ENCODE results near the gene ACOX3.
"Not testable (repeated sequence)": the region's sequence is repeated elsewhere in the genome, so short reads cannot be mapped to it uniquely, and the experiment has no call there.

ACOX3 gene

DNA sequence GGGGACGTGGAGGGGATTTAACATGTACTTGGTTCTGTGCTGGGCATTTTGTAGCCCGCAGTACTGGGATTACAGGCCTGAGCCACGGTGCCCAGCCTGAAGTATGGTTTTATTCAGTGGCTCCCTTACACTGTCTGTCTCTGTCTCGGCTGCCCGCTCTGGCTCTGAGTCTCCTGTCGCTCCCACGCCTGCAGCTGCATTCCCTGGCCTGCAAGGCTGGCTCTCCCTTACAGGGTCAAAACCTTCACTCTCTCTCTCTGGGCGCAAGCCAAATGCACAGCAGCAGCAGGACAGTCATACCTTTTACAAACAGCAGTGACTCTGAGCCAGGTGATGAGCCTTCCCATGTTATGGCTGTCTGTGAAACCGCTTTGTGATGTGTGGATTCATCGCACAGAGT lies 98.8 kb downstream of the ACOX3 start:
- H3K4me3 ChIP-seq (ENCODE audit: low read depth, low read length), result no peak overlapping the region
- TF ChIP-seq, protein P1, sequence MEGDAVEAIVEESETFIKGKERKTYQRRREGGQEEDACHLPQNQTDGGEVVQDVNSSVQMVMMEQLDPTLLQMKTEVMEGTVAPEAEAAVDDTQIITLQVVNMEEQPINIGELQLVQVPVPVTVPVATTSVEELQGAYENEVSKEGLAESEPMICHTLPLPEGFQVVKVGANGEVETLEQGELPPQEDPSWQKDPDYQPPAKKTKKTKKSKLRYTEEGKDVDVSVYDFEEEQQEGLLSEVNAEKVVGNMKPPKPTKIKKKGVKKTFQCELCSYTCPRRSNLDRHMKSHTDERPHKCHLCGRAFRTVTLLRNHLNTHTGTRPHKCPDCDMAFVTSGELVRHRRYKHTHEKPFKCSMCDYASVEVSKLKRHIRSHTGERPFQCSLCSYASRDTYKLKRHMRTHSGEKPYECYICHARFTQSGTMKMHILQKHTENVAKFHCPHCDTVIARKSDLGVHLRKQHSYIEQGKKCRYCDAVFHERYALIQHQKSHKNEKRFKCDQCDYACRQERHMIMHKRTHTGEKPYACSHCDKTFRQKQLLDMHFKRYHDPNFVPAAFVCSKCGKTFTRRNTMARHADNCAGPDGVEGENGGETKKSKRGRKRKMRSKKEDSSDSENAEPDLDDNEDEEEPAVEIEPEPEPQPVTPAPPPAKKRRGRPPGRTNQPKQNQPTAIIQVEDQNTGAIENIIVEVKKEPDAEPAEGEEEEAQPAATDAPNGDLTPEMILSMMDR (IDR thresholded peaks at IDR 0.05; ENCODE audit: low read depth, low read length), result no peak

- H3K4me3 ChIP-seq (ENCODE audit: low read depth, low read length), result not testable (repeated sequence)
Observed at GRCh38 chr4:8341281-8341680, 99.2 kb downstream of the ACOX3 start.

DNA sequence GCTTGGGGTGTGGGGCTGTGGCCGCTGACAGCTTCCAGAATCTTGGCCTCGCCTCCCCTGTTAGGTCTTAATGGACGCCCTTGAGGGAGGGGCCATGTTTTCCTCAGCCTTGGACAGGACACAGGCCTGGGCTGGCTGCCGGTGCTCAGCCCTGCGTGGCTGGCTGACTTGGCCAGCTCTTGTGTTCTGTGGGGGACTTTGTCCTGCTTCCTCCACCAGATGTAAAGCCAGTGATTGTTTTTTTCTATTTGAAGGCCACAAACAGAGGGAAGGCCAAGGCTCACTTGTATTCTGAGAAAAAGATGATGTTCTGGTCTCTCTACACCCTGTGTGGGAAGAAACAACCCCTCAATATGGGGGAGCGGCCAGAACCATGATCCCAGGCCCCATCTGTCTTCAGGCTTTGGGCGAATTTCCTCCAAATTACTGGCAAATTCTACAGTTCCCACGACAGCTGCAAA lies 99.7 kb downstream of the ACOX3 start:
- no peak overlapping the region for H3K4me3 ChIP-seq (ENCODE audit: low read depth, low read length)

DNA sequence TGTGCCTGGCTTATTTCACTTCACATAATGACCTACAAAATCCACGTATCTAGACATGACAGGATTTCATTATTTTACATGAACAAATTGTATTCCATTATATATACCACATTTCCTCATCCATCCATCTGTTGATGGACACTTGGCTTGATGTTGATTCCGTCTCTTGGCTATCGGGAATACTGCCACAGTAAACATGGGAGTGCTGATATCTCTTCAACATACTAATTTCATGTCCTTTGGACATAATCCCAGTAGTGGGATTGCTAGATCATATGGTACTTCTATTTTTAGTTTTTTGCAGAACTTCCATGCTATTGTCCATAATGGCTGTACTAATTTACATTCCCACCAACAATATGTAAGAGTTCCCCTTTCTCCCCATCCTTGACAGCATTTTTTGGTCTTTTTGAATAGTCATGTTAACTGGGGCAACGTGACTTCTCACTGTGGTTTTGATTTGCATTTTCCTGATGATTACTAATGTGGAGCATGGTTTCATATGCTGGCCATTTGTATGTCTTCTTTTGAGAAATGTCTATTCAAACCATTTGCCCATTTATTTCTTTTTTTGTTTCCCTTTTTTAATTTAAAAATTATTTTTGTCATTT lies 102.1 kb downstream of the ACOX3 start:
- TF ChIP-seq, protein P1 (IDR thresholded peaks at IDR 0.05; ENCODE audit: low read depth, low read length), result no peak
- H3K4me3 ChIP-seq (ENCODE audit: low read depth, low read length), result no peak overlapping the region

More for the DNA sequence above, 99.7 kb downstream of the ACOX3 start:
- TF ChIP-seq, protein P1 (IDR thresholded peaks at IDR 0.05; ENCODE audit: low read depth, low read length), result no peak

GRCh38 chr4:8336412-8337075 lies 104.0 kb downstream of the ACOX3 start:
- TF ChIP-seq, protein P1 (IDR thresholded peaks at IDR 0.05; ENCODE audit: low read depth, low read length), result no peak
- H3K4me3 ChIP-seq (ENCODE audit: low read depth, low read length), result no peak overlapping the region

DNA sequence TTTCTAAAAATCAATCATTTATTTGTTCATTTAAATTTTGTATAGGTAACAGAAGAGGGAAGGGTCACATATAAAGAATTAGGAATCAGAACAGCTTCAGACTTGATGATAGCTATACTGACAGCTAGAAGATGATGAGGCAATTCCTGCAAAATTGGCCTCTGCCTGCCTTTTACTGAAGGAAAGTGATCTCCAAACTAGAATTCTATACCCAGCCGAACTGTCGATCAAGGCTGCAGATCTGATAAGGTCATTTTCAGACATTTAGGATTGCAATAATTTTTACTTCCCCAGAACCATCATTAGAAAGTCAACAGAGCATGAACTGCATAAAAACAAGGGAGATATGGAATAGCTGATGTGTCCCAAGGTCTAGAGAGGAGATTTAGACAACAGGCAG lies 104.7 kb downstream of the ACOX3 start:
- TF ChIP-seq, protein P1 (IDR thresholded peaks at IDR 0.05; ENCODE audit: low read depth, low read length), result no peak
- no peak overlapping the region for H3K4me3 ChIP-seq (ENCODE audit: low read depth, low read length)

- TF ChIP-seq, protein P1 (IDR thresholded peaks at IDR 0.05; ENCODE audit: low read depth, low read length), result no peak
- no peak overlapping the region for H3K4me3 ChIP-seq (ENCODE audit: low read depth, low read length)
Observed at GRCh38 chr4:8334786-8335460, 105.6 kb downstream of the ACOX3 start.
